ENCODE measurements around the gene DLL4. TPM values are rescaled to one million over a fixed set of nuclear protein-coding genes. Genes with fewer than 3 reads are reported as not detected.
"Not testable (repeated sequence)": the region's sequence is repeated elsewhere in the genome, so short reads cannot be mapped to it uniquely, and the experiment has no call there.

Gene DLL4
- total RNA-seq, 2 donors from 2014 or later = 0.16 TPM; not detected in 1

- Mint-ChIP-seq H3K9me3 (no peaks in the 10 kb centered on the region), H3K36me3 (peaks cover 0 to 9% of the 10 kb centered on the region in 2 donors), H3K27ac (peak overlapping the region in 1 of 2 donors; percentile 87)
- DNase-seq (ENCODE audit: low spot score in 2 of 2) (no peak), ATAC-seq (no peak)
Observed at GRCh38 chr15:40958723-40959122, 29.6 kb downstream of the DLL4 start.

- ATAC-seq (no peak), DNase-seq (ENCODE audit: low spot score in 2 of 2) (no peak)
- Mint-ChIP-seq H3K27ac (peak overlapping the region; percentile 47 to 89), H3K9me3 (no peaks in the 10 kb centered on the region), H3K36me3 (peaks cover 0 to 9% of the 10 kb centered on the region in 2 donors)
Observed at GRCh38 chr15:40959331-40960141, 30.4 kb downstream of the DLL4 start.

- Mint-ChIP-seq H3K27ac (peak overlapping the region; percentile 47 to 89), H3K9me3 (no peaks in the 10 kb centered on the region), H3K36me3 (peaks cover 0 to 9% of the 10 kb centered on the region in 2 donors)
- DNase-seq (ENCODE audit: low spot score in 2 of 2) (no peak), ATAC-seq (no peak)
Observed at GRCh38 chr15:40960151-40960885, 31.2 kb downstream of the DLL4 start.

GRCh38 chr15:40960925-40961324, 31.8 kb downstream of the DLL4 start:
- ATAC-seq = peak in 1 of 2 donors; percentile 20
- Mint-ChIP-seq H3K27ac (no peak overlapping the region), H3K9me3 (no peaks in the 10 kb centered on the region), H3K36me3 (peaks cover 0 to 6% of the 10 kb centered on the region in 2 donors)
- DNase-seq (ENCODE audit: low spot score in 2 of 2) = no peak

GRCh38 chr15:40961740-40962139, 32.6 kb downstream of the DLL4 start:
- not testable (repeated sequence) for H3K27ac Mint-ChIP-seq; H3K36me3 Mint-ChIP-seq; DNase-seq (ENCODE audit: low spot score in 2 of 2); ATAC-seq; H3K9me3 Mint-ChIP-seq

- not testable (repeated sequence) for ATAC-seq; H3K36me3 Mint-ChIP-seq; H3K27ac Mint-ChIP-seq; H3K9me3 Mint-ChIP-seq; DNase-seq (ENCODE audit: low spot score in 2 of 2)
Observed at GRCh38 chr15:40962317-40962716, 33.2 kb downstream of the DLL4 start.

GRCh38 chr15:40963201-40963600, 34.1 kb downstream of the DLL4 start:
- Mint-ChIP-seq H3K27ac (no peak overlapping the region), H3K36me3 (no peaks in the 10 kb centered on the region), H3K9me3 (no peaks in the 10 kb centered on the region)
- DNase-seq (ENCODE audit: low spot score in 2 of 2) (no peak), ATAC-seq (no peak)

- Mint-ChIP-seq H3K36me3 (no peaks in the 10 kb centered on the region), H3K27ac (no peak overlapping the region), H3K9me3 (no peaks in the 10 kb centered on the region)
- ATAC-seq = no peak
- DNase-seq (ENCODE audit: low spot score in 2 of 2) = no peak
Observed at GRCh38 chr15:40964006-40964405, 34.9 kb downstream of the DLL4 start.

- ATAC-seq (no peak), DNase-seq (ENCODE audit: low spot score in 2 of 2) (no peak)
- H3K27ac Mint-ChIP-seq = no peak overlapping the region
- no peaks in the 10 kb centered on the region for H3K9me3 Mint-ChIP-seq
- H3K36me3 Mint-ChIP-seq = no peaks in the 10 kb centered on the region
Observed at GRCh38 chr15:40964634-40965033, 35.5 kb downstream of the DLL4 start.

GRCh38 chr15:40968290-40969085, 39.3 kb downstream of the DLL4 start:
- Mint-ChIP-seq H3K9me3 (no peaks in the 10 kb centered on the region), H3K36me3 (no peaks in the 10 kb centered on the region), H3K27ac (peak overlapping the region in 1 of 2 donors; percentile 74)
- ATAC-seq (no peak), DNase-seq (ENCODE audit: low spot score in 2 of 2) (no peak)

GRCh38 chr15:40969363-40969762, 40.2 kb downstream of the DLL4 start:
- ATAC-seq (no peak), DNase-seq (ENCODE audit: low spot score in 2 of 2) (no peak)
- no peaks in the 10 kb centered on the region for H3K36me3 Mint-ChIP-seq
- H3K27ac Mint-ChIP-seq = peak overlapping the region in 1 of 2 donors; percentile 27
- no peaks in the 10 kb centered on the region for H3K9me3 Mint-ChIP-seq

- Mint-ChIP-seq H3K9me3 (no peaks in the 10 kb centered on the region), H3K36me3 (no peaks in the 10 kb centered on the region), H3K27ac (no peak overlapping the region)
Observed at GRCh38 chr15:40974879-40975278, 45.7 kb downstream of the DLL4 start.

GRCh38 chr15:40976819-40977218, 47.7 kb downstream of the DLL4 start:
- DNase-seq (ENCODE audit: low spot score in 2 of 2) (no peak), ATAC-seq (no peak)
- Mint-ChIP-seq H3K27ac (peak overlapping the region in 1 of 2 donors; percentile 38), H3K36me3 (no peaks in the 10 kb centered on the region), H3K9me3 (no peaks in the 10 kb centered on the region)

More at GRCh38 chr15:40974879-40975278, 45.7 kb downstream of the DLL4 start:
- DNase-seq (ENCODE audit: low spot score in 2 of 2) (no peak), ATAC-seq (no peak)

- no peaks in the 10 kb centered on the region for H3K36me3 Mint-ChIP-seq
- ATAC-seq (no peak), DNase-seq (ENCODE audit: low spot score in 2 of 2) (no peak)
- peak overlapping the region in 1 of 2 donors; percentile 85 for H3K27ac Mint-ChIP-seq
- H3K9me3 Mint-ChIP-seq = no peaks in the 10 kb centered on the region
Observed at GRCh38 chr15:40978141-40978540, 49.0 kb downstream of the DLL4 start.

GRCh38 chr15:40978562-40978961, 49.4 kb downstream of the DLL4 start:
- Mint-ChIP-seq H3K27ac (peak overlapping the region in 1 of 2 donors; percentile 48), H3K36me3 (no peaks in the 10 kb centered on the region), H3K9me3 (no peaks in the 10 kb centered on the region)
- ATAC-seq (no peak), DNase-seq (ENCODE audit: low spot score in 2 of 2) (no peak)

- DNase-seq (ENCODE audit: low spot score in 2 of 2) = no peak
- ATAC-seq = peak in 1 of 2 donors; percentile 22
- Mint-ChIP-seq H3K27ac (peak overlapping the region in 1 of 2 donors; percentile 0), H3K9me3 (no peaks in the 10 kb centered on the region), H3K36me3 (peaks cover 0 to 4% of the 10 kb centered on the region in 2 donors)
Observed at GRCh38 chr15:40981186-40981585, 52.0 kb downstream of the DLL4 start.

GRCh38 chr15:40982855-40983254, 53.7 kb downstream of the DLL4 start:
- DNase-seq (ENCODE audit: low spot score in 2 of 2) (no peak), ATAC-seq (no peak)
- no peak overlapping the region for H3K27ac Mint-ChIP-seq

More at GRCh38 chr15:40982855-40983254, 53.7 kb downstream of the DLL4 start:
- H3K36me3 Mint-ChIP-seq = peaks cover 0 to 11% of the 10 kb centered on the region in 2 donors
- H3K9me3 Mint-ChIP-seq = no peaks in the 10 kb centered on the region
